Trophoblast cell (in vitro differentiated cells and primary cell): Measurements from ENCODE around the gene POLRMT.

Source experiments
- DNase-seq, 2 donors: peaks; one replicate each; pipeline ENCODE4 v3.0.0-alpha.2; 2016
- H2AFZ ChIP-seq: 2 replicates; pipeline ENCODE4 v1.6.1; 2013; ENCODE audit warnings: low read length, moderate library complexity, mild to moderate bottlenecking; ENCODE audit not compliant: insufficient read depth, poor library complexity
- H2AK5ac ChIP-seq: 2 replicates; pipeline ENCODE4 v1.6.1; 2013; ENCODE audit warnings: mild to moderate bottlenecking, low read length
- H2BK120ac ChIP-seq: 2 replicates; pipeline ENCODE4 v1.6.1; 2013; ENCODE audit warnings: low read length, mild to moderate bottlenecking, moderate library complexity; ENCODE audit not compliant: insufficient read depth, poor library complexity
- H2BK12ac ChIP-seq: 2 replicates; pipeline ENCODE4 v1.6.1; 2013; ENCODE audit warnings: mild to moderate bottlenecking, low read length, moderate library complexity
- H2BK5ac ChIP-seq: 2 replicates; pipeline ENCODE4 v1.6.1; 2013; ENCODE audit warnings: low read length, low read depth, moderate library complexity, mild to moderate bottlenecking; ENCODE audit not compliant: poor library complexity
- H3K14ac ChIP-seq: 2 replicates; pipeline ENCODE4 v1.6.1; 2013; ENCODE audit warnings: mild to moderate bottlenecking, low read length
- H3K18ac ChIP-seq: 2 replicates; pipeline ENCODE4 v1.6.1; 2013; ENCODE audit warnings: mild to moderate bottlenecking, low read length
- H3K23ac ChIP-seq: 2 replicates; pipeline ENCODE4 v1.6.1; 2013; ENCODE audit warnings: low read length
- H3K27ac ChIP-seq: 2 replicates; pipeline ENCODE4 v1.5.1; 2013; ENCODE audit warnings: low read depth, mild to moderate bottlenecking, inconsistent platforms, low read length, moderate library complexity
- H3K27me3 ChIP-seq: 2 replicates; pipeline ENCODE4 v1.6.1; 2013; ENCODE audit warnings: inconsistent platforms, mild to moderate bottlenecking, low read length, moderate library complexity; ENCODE audit not compliant: insufficient read depth
- H3K36me3 ChIP-seq, 2 experiments: 1 replicate in 1 of 2; 2 replicates in 1 of 2; pipeline ENCODE4 v1.6.1; 2013; ENCODE audit warnings: low read length in 2 of 2, mild to moderate bottlenecking in 2 of 2, moderate library complexity in 1 of 2; ENCODE audit not compliant: insufficient read depth in 2 of 2, control insufficient read depth in 1 of 2
- H3K4ac ChIP-seq: 2 replicates; pipeline ENCODE4 v1.6.1; 2013; ENCODE audit warnings: low read depth, mild to moderate bottlenecking, low read length, moderate library complexity
- H3K4me1 ChIP-seq, 2 experiments: 1 replicate in 1 of 2; 2 replicates in 1 of 2; pipeline ENCODE4 v1.6.1; 2013; ENCODE audit warnings: low read length in 2 of 2, mild to moderate bottlenecking in 2 of 2, moderate library complexity in 1 of 2; ENCODE audit not compliant: insufficient read depth in 2 of 2, control insufficient read depth in 1 of 2
- H3K4me2 ChIP-seq: 2 replicates; pipeline ENCODE4 v1.6.1; 2013; ENCODE audit warnings: inconsistent platforms, mild to moderate bottlenecking, low read length, moderate library complexity
- H3K4me3 ChIP-seq: 2 replicates; pipeline ENCODE4 v1.5.1; 2013; ENCODE audit warnings: mild to moderate bottlenecking, low read depth, low read length, inconsistent platforms
- H3K79me1 ChIP-seq: one replicate; pipeline ENCODE4 v1.6.1; 2013; ENCODE audit warnings: low read length
- H3K79me2 ChIP-seq: 2 replicates; pipeline ENCODE4 v1.6.1; 2013; ENCODE audit warnings: low read length, mild to moderate bottlenecking; ENCODE audit not compliant: control insufficient read depth, insufficient read depth, poor library complexity
- H3K9ac ChIP-seq: 2 replicates; pipeline ENCODE4 v1.6.1; 2013; ENCODE audit warnings: mild to moderate bottlenecking, low read length
- H3K9me3 ChIP-seq: 2 replicates; pipeline ENCODE4 v1.6.1; 2013; ENCODE audit warnings: low read depth, mild to moderate bottlenecking, control low read depth, inconsistent platforms, low read length; ENCODE audit not compliant: insufficient read depth
- H4K12ac ChIP-seq: 2 replicates; pipeline ENCODE4 v1.6.1; 2013; ENCODE audit warnings: low read depth, mild to moderate bottlenecking, low read length, moderate library complexity
- H4K8ac ChIP-seq: 2 replicates; pipeline ENCODE4 v1.6.1; 2013; ENCODE audit warnings: low read depth, mild to moderate bottlenecking, low read length, moderate library complexity
- H4K91ac ChIP-seq: one replicate; pipeline ENCODE4 v1.6.1; 2013; ENCODE audit warnings: low read depth, mild to moderate bottlenecking, low read length, moderate library complexity
- WGBS: extraction: QIAGEN DNeasy Blood & Tissue Kit; methylation state at CpG from one replicate; pipeline ENCODE4 v1.1.7; 2013; ENCODE audit warnings: missing lambda C conversion rate; ENCODE audit not compliant: insufficient read length, insufficient coverage; ENCODE audit errors: extremely low coverage; 5-methylcytosine and 5-hydroxymethylcytosine counted together

Gene POLRMT

DNA sequence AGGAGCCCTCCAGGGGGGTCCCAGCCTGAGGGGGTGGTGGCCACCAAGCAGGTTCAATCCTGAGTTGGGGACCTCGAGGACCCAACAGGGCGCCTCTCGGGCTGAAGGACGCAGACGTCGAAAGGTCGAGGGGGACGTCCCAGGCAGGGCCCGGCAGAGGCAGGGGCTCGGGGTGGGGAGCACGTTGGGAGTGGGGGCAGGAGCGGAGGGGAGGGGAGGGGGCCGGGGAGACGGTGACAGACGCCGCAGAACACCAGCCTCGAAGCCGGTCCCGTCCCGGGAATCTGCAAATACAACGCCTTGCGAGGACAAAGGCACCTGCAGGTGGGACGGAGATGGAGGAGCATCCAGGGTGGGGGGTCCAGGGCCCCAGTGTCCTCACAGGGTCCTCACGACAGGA lies 10.4 kb upstream of the POLRMT start:
- no peak overlapping the region for H4K12ac ChIP-seq
- H3K4me2 ChIP-seq, result no peak overlapping the region
- H2AK5ac ChIP-seq, result no peak overlapping the region
- no peak overlapping the region for H2BK5ac ChIP-seq
- H3K27me3 ChIP-seq, result no peaks in the 10 kb centered on the region
- H3K4ac ChIP-seq, result no peak overlapping the region
- H2BK12ac ChIP-seq, result no peak overlapping the region
- H2BK120ac ChIP-seq, result no peak overlapping the region
- H2AFZ ChIP-seq, result no peak overlapping the region
- H3K4me1 ChIP-seq, result peaks cover 3 to 7% of the 10 kb centered on the region in 2 experiments
- H3K79me2 ChIP-seq, result no peaks in the 10 kb centered on the region
- WGBS, result no CpG with 5 or more reads among the region's 24 CpGs
- no peak overlapping the region for H4K91ac ChIP-seq
- peaks cover 4% of the 10 kb centered on the region for H3K9me3 ChIP-seq
- no peak for DNase-seq
- no peaks in the 10 kb centered on the region for H3K79me1 ChIP-seq
- H3K9ac ChIP-seq, result no peak overlapping the region
- no peak overlapping the region for H3K23ac ChIP-seq
- no peak overlapping the region for H3K18ac ChIP-seq
- no peak overlapping the region for H4K8ac ChIP-seq
- no peak overlapping the region for H3K27ac ChIP-seq
- no peak overlapping the region for H3K14ac ChIP-seq
- H3K36me3 ChIP-seq, result peaks cover 41 to 49% of the 10 kb centered on the region in 2 experiments
- H3K4me3 ChIP-seq, result no peak overlapping the region

DNA sequence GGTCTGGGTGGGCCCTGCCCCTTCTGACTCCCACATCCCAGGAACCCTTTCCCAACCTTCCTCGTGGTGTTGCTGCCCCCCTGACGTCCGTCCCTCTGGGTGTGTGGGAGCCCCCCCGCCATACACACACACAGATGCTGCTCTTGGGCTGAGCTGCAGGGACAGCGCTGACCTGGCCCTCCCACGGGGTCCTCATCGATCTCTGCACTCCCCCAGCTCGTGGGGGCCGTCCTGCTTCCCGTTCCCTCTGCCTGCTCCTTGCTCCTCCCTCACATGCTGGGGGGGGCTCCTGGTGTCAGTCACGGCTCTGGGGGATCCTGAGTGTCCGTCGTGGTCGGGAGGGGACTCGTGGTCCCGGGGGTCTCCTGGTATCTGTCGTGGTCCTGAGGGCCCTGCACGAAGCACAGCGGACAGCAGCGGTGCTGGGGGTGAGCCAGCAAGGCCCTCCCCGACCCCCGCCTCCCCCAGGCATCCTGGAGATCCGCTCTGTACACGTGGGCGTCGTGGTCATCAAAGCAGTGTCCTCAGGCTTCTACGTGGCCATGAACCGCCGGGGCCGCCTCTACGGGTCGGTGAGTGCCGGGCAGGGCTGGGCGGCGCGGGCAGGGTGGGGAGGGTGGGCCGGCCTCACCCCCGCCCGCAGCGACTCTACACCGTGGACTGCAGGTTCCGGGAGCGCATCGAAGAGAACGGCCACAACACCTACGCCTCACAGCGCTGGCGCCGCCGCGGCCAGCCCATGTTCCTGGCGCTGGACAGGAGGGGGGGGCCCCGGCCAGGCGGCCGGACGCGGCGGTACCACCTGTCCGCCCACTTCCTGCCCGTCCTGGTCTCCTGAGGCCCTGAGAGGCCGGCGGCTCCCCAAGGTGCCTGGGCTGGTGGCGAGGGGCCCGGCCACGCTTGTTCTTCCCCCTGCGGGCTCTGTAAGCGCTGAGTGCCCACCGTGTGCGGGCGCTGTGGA lies 9.7 kb upstream of the POLRMT start:
- no peak overlapping the region for H3K23ac ChIP-seq
- H3K4me2 ChIP-seq, result no peak overlapping the region
- no peak overlapping the region for H3K9ac ChIP-seq
- peaks cover 4% of the 10 kb centered on the region for H3K9me3 ChIP-seq
- H2BK12ac ChIP-seq, result no peak overlapping the region
- H3K4me1 ChIP-seq, result peaks cover 3 to 9% of the 10 kb centered on the region in 2 experiments
- WGBS, result no CpG with 5 or more reads among the region's 70 CpGs
- no peak overlapping the region for H3K4ac ChIP-seq
- H2BK120ac ChIP-seq, result no peak overlapping the region
- no peaks in the 10 kb centered on the region for H3K27me3 ChIP-seq
- H3K27ac ChIP-seq, result no peak overlapping the region
- H3K18ac ChIP-seq, result no peak overlapping the region
- H2BK5ac ChIP-seq, result no peak overlapping the region
- H2AFZ ChIP-seq, result no peak overlapping the region
- H3K14ac ChIP-seq, result no peak overlapping the region
- H4K8ac ChIP-seq, result no peak overlapping the region
- no peak overlapping the region for H4K91ac ChIP-seq
- H3K79me1 ChIP-seq, result no peaks in the 10 kb centered on the region
- no peak overlapping the region for H3K4me3 ChIP-seq
- peaks cover 35 to 42% of the 10 kb centered on the region in 2 experiments for H3K36me3 ChIP-seq
- no peak overlapping the region for H4K12ac ChIP-seq
- DNase-seq, result peak in 1 of 2 donors; percentile 36
- no peaks in the 10 kb centered on the region for H3K79me2 ChIP-seq
- no peak overlapping the region for H2AK5ac ChIP-seq

DNA sequence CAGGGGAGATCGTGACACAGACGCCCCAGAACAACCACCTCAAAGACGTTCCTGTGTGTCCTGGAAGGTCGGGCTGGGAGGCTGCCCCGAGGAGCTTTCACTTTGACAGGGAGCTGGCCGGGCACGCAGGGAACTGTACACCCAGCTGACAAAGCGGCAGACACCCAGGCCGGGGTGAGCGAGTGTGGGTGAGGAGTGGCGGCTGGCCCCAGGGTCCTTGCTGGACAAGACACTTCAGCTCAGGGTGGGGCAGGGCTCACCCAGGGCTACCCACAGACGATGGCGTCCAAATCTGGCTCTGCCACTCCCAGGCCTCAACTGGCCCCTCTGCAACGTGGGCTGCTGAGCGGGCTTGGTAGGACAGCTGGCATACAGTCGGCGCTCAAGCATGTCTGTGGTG lies 8.4 kb upstream of the POLRMT start:
- no peak overlapping the region for H2AK5ac ChIP-seq
- H3K36me3 ChIP-seq, result peaks cover 22 to 29% of the 10 kb centered on the region in 2 experiments
- H3K9ac ChIP-seq, result no peak overlapping the region
- H3K4ac ChIP-seq, result no peak overlapping the region
- H3K9me3 ChIP-seq, result peaks cover 4% of the 10 kb centered on the region
- DNase-seq, result peak in 1 of 2 donors; percentile 23
- H2BK120ac ChIP-seq, result no peak overlapping the region
- WGBS, result no CpG with 5 or more reads among the region's 17 CpGs
- no peak overlapping the region for H3K27ac ChIP-seq
- H3K14ac ChIP-seq, result no peak overlapping the region
- H3K4me2 ChIP-seq, result no peak overlapping the region
- no peak overlapping the region for H2BK5ac ChIP-seq
- H3K27me3 ChIP-seq, result no peaks in the 10 kb centered on the region
- H2AFZ ChIP-seq, result no peak overlapping the region
- no peak overlapping the region for H3K18ac ChIP-seq
- no peak overlapping the region for H4K91ac ChIP-seq
- no peak overlapping the region for H3K4me3 ChIP-seq
- H3K23ac ChIP-seq, result no peak overlapping the region
- H3K79me1 ChIP-seq, result no peaks in the 10 kb centered on the region
- H3K4me1 ChIP-seq, result peaks cover 3 to 9% of the 10 kb centered on the region in 2 experiments
- no peak overlapping the region for H4K12ac ChIP-seq
- no peak overlapping the region for H4K8ac ChIP-seq
- no peaks in the 10 kb centered on the region for H3K79me2 ChIP-seq
- H2BK12ac ChIP-seq, result no peak overlapping the region

DNA sequence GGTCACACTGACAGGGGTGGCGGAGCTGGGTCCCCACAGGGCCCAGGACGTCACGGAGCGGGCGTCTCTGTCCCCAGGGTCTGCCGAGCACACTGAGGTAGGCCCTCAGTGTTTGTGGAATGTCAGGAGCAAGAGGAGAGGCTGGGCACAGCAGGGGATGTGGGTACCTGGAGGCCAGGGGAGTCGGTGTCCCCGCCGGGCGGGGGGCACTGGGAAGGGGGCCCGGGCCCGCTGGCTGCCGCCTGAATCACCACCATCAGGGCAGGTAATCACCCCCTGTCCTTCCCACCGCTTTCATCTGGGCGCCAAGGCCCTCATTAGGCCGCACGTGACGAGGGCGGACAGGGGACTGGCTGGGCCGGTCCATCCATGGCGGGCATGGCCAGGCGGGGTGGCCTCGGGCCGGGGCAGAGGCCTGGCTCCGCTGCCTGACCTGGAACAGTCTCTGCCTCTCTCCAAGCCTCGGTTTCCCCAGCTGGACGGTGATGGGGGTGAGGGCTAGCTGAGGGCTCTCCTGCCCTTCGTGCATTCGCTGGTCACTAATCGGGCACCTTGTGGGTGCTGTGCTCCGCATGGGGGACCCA lies 7.4 kb upstream of the POLRMT start:
- Histone ChIP-seq H3K4ac (no peak overlapping the region), H3K79me1 (no peaks in the 10 kb centered on the region), H3K4me3 (no peak overlapping the region), H2BK120ac (no peak overlapping the region), H2BK5ac (no peak overlapping the region), H2AK5ac (no peak overlapping the region), H3K27ac (no peak overlapping the region), H3K9me3 (peaks cover 4% of the 10 kb centered on the region), H2BK12ac (no peak overlapping the region), H3K9ac (no peak overlapping the region), H4K8ac (no peak overlapping the region), H3K27me3 (no peaks in the 10 kb centered on the region), H2AFZ (no peak overlapping the region), H3K79me2 (no peaks in the 10 kb centered on the region), H3K4me1 (peaks cover 3 to 9% of the 10 kb centered on the region in 2 experiments), H3K36me3 (peaks cover 12 to 19% of the 10 kb centered on the region in 2 experiments), H4K12ac (no peak overlapping the region), H3K4me2 (no peak overlapping the region), H3K18ac (no peak overlapping the region), H4K91ac (no peak overlapping the region), H3K23ac (no peak overlapping the region), H3K14ac (no peak overlapping the region)
- WGBS, result no CpG with 5 or more reads among the region's 31 CpGs
- peak; percentile 64 to 67 for DNase-seq
